ENCODE measurements around the gene RBP3. TPM values are rescaled to one million over a fixed set of nuclear protein-coding genes. Genes with fewer than 3 reads are reported as not detected.

RBP3 gene
- total RNA-seq, 1 donor from 2014 or later, result not detected

DNA sequence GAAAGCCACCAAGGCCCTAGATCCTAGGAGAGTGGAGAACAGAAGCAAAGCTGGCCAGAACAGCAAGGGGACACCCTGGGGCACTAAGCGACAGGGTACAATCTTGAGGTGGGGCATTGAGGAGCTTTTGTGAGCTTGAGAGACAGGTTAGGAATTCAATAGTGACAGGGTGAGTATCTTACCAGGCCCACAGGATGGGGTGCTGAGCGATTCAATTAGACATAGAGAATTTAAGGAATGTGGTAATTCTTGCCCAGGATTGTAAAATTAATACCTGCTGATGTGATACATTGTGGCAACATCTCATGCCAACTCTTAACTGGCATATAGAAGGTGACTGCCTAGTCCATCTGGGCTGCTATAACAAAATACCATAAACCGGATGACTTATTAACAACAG, 14.0 kb downstream of the RBP3 start:
- intact Hi-C loops (cut with micrococcal nuclease), result no loop called here
- H3K9me3 Mint-ChIP-seq, result no peaks in the 10 kb centered on the region
- H3K27me3 Mint-ChIP-seq, result peaks cover 2% of the 10 kb centered on the region
- no peaks in the 10 kb centered on the region for H3K4me1 Mint-ChIP-seq
- no peak for DNase-seq
- no peaks in the 10 kb centered on the region for H3K36me3 Mint-ChIP-seq (ENCODE audit: low read depth)
- no peak overlapping the region for H3K27ac Mint-ChIP-seq
- H3K4me3 Mint-ChIP-seq, result no peak overlapping the region

DNA sequence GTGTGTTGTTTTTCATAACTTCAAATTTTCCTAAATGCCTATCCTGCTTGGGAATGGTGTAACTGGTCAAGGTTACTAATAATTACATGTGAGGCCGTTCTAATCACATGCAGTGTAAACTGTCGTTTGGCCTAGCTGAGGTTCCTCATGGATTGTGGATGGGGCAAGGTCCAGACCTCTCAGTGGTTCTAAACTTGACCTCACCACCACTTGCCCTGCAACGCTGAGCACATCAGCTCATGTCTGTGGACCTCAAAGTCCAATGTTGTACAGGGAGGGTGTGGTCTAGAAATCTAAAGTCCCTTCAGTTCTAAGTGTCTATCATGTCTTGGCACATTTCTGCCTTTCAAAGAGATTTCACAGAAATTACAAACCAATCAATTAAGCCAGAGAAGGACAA, 15.6 kb downstream of the RBP3 start:
- no peak for DNase-seq
- Mint-ChIP-seq H3K36me3 (ENCODE audit: low read depth) (no peaks in the 10 kb centered on the region), H3K27ac (no peak overlapping the region), H3K9me3 (no peaks in the 10 kb centered on the region), H3K27me3 (peaks cover 2% of the 10 kb centered on the region), H3K4me1 (no peaks in the 10 kb centered on the region), H3K4me3 (no peak overlapping the region)
- intact Hi-C loops (cut with micrococcal nuclease), result no loop called here

DNA sequence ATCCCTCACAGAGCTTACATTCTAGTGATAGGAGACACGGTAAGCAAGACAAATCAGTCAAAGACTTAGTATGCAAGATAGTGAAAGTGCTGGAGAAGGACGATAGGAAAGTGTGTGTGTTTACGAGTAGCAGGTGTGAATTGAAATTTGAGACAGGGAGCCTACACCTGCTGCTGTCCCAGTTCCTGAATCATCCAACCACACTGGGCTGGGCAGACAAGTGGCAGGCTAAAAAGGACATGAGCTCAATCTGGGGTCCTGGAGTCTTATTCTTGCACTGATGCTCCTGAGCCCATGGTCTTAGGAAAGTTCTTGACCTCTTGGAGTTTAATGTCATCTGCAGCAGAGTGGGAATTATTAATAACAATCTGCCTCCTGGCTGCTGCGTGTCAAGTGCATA, 16.2 kb downstream of the RBP3 start:
- H3K4me3 Mint-ChIP-seq, result no peak overlapping the region
- H3K9me3 Mint-ChIP-seq, result no peaks in the 10 kb centered on the region
- H3K36me3 Mint-ChIP-seq (ENCODE audit: low read depth), result no peaks in the 10 kb centered on the region
- no peak for DNase-seq
- H3K27ac Mint-ChIP-seq, result no peak overlapping the region
- intact Hi-C loops (cut with micrococcal nuclease), result no loop called here
- H3K4me1 Mint-ChIP-seq, result no peaks in the 10 kb centered on the region
- H3K27me3 Mint-ChIP-seq, result peaks cover 2% of the 10 kb centered on the region

GRCh38 chr10:47364911-47365310, 16.7 kb downstream of the RBP3 start:
- Mint-ChIP-seq H3K36me3 (ENCODE audit: low read depth) (no peaks in the 10 kb centered on the region), H3K27me3 (peaks cover 2% of the 10 kb centered on the region), H3K9me3 (no peaks in the 10 kb centered on the region), H3K27ac (no peak overlapping the region), H3K4me3 (no peak overlapping the region), H3K4me1 (no peaks in the 10 kb centered on the region)
- intact Hi-C loops (cut with micrococcal nuclease), result no loop called here
- DNase-seq, result no peak

GRCh38 chr10:47365431-47366180, 17.4 kb downstream of the RBP3 start:
- no peak for DNase-seq
- no peaks in the 10 kb centered on the region for H3K9me3 Mint-ChIP-seq
- no peak overlapping the region for H3K27ac Mint-ChIP-seq
- peaks cover 2% of the 10 kb centered on the region for H3K27me3 Mint-ChIP-seq
- no peak overlapping the region for H3K4me3 Mint-ChIP-seq
- no peaks in the 10 kb centered on the region for H3K4me1 Mint-ChIP-seq
- intact Hi-C loops (cut with micrococcal nuclease), result no loop called here
- H3K36me3 Mint-ChIP-seq (ENCODE audit: low read depth), result no peaks in the 10 kb centered on the region

GRCh38 chr10:47366181-47366631, 18.0 kb downstream of the RBP3 start:
- H3K27me3 Mint-ChIP-seq, result peaks cover 2% of the 10 kb centered on the region
- intact Hi-C loops (cut with micrococcal nuclease), result no loop called here
- H3K36me3 Mint-ChIP-seq (ENCODE audit: low read depth), result no peaks in the 10 kb centered on the region
- no peak overlapping the region for H3K27ac Mint-ChIP-seq
- no peak overlapping the region for H3K4me3 Mint-ChIP-seq
- DNase-seq, result no peak
- no peaks in the 10 kb centered on the region for H3K4me1 Mint-ChIP-seq
- no peaks in the 10 kb centered on the region for H3K9me3 Mint-ChIP-seq

DNA sequence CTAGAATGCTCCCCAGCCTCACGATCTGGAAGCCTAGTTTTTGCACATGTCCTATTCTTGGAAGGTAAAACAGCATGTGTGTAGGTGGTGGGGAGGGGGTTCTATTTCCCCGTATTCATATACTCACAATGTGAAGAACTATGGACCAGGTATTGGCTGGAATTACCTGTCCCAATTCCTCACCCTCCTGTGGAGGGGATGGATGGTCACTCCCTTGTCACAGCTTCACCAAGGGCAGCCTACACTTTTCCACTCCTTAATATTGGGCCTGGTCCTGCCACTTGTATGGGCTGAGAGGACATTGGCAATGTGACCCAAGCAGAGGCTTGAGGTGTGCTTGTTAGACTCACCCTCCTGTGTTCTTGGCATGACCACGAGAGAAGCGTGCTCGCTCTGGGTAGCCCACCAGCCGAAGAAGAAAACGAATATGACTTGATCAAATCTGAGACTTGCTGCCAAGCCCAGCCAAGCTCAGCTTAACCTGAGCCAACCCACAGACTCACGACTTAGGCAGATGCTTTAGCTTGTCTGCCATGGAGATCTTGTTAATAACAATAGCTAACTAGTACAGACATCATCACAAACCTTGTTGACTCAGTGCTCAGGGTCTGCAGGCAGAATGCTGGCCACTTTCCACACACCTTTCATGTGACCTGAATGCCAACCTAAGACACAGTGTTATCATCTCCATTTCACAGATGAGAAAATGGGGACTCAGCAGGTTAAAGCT, 18.7 kb downstream of the RBP3 start:
- Mint-ChIP-seq H3K4me1 (no peaks in the 10 kb centered on the region), H3K27me3 (peaks cover 2% of the 10 kb centered on the region), H3K36me3 (ENCODE audit: low read depth) (no peaks in the 10 kb centered on the region), H3K27ac (no peak overlapping the region), H3K4me3 (no peak overlapping the region), H3K9me3 (no peaks in the 10 kb centered on the region)
- intact Hi-C loops (cut with micrococcal nuclease), result no loop called here
- DNase-seq, result no peak

GRCh38 chr10:47367646-47368045, 19.5 kb downstream of the RBP3 start:
- H3K27me3 Mint-ChIP-seq, result peaks cover 2% of the 10 kb centered on the region
- H3K9me3 Mint-ChIP-seq, result no peaks in the 10 kb centered on the region
- intact Hi-C loops (cut with micrococcal nuclease), result no loop called here
- peaks cover 2% of the 10 kb centered on the region for H3K4me1 Mint-ChIP-seq
- H3K27ac Mint-ChIP-seq, result no peak overlapping the region
- no peak for DNase-seq
- no peaks in the 10 kb centered on the region for H3K36me3 Mint-ChIP-seq (ENCODE audit: low read depth)
- H3K4me3 Mint-ChIP-seq, result no peak overlapping the region

GRCh38 chr10:47368431-47369180, 20.4 kb downstream of the RBP3 start:
- Mint-ChIP-seq H3K27me3 (peaks cover 2% of the 10 kb centered on the region), H3K36me3 (ENCODE audit: low read depth) (no peaks in the 10 kb centered on the region), H3K27ac (no peak overlapping the region), H3K9me3 (no peaks in the 10 kb centered on the region), H3K4me1 (peaks cover 5% of the 10 kb centered on the region), H3K4me3 (no peak overlapping the region)
- intact Hi-C loops (cut with micrococcal nuclease), result no loop called here
- no peak for DNase-seq

DNA sequence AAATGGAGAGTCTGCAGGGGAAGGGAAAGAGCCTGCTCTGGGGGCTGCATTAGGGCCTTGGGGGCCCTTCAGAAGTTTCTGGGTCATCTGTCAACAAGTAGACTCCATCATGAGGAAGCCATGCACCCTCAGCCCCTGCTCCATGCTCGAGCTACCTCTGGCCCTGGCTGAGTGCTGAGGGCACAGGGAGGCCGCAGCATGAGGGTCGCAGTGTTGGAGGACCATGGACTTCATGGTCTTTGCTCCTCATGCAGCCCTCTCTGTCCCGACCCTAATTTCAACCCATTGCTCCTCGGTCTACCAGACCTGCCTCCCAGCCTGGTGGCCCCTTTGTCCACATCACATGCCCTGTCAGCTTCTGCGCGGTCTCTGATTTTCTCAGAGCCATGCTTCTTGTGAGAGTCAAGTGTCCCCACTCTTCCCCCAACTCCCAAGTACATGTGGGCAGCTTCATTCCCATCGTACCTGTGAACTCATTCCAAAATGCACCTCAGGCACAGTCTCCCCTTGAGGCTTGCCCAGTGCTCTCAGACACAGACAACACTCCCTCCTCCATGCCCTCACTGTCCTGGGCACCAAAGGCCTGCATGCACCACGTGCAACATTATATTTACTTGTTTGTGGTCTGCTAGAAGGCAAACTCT, 21.2 kb downstream of the RBP3 start:
- no peaks in the 10 kb centered on the region for H3K9me3 Mint-ChIP-seq

DNA sequence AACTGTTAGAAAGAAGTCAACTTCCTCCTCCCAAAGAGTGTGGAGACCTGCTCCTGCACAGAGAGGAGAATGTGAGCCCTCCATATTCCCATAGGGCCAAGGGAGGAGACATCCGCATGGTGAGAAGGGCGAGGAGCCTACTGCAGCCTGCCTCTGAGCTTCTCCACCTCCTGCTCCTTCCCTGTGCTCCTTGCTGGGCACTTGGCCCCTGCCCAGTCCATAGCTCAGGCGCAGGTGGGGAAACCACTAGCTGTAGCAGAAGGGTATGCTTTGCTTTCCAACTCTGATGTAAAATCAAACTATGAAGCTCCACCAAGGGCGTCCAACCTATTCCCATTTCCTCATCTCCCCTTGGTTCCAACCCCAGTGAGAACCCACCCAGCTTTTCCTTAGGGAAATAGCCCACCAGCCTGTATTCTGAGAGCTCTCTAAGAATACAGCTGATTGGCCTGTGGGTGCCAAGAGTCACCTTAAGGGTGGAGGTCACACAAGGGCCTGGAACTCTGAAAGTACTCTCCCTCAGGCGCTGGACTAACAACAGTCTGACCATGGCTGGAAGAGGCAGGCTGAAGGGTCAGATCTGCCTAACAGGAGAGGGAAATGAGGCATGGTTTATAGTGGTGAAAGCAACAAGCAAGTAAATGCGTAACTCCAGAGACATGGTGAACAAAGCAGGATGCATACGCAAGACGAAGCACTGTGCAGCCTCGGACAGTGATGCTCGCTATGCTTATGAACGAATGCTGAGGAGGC, 22.0 kb downstream of the RBP3 start:
- Mint-ChIP-seq H3K36me3 (ENCODE audit: low read depth) (no peaks in the 10 kb centered on the region), H3K9me3 (no peaks in the 10 kb centered on the region), H3K27me3 (peaks cover 2% of the 10 kb centered on the region), H3K4me3 (no peak overlapping the region), H3K27ac (no peak overlapping the region), H3K4me1 (peaks cover 5% of the 10 kb centered on the region)
- DNase-seq, result no peak
- intact Hi-C loops (cut with micrococcal nuclease), result no loop called here

More for the DNA sequence above, 21.2 kb downstream of the RBP3 start:
- no peak for DNase-seq
- Mint-ChIP-seq H3K36me3 (ENCODE audit: low read depth) (no peaks in the 10 kb centered on the region), H3K4me3 (no peak overlapping the region), H3K27me3 (peaks cover 2% of the 10 kb centered on the region), H3K4me1 (peaks cover 5% of the 10 kb centered on the region), H3K27ac (no peak overlapping the region)
- intact Hi-C loops (cut with micrococcal nuclease), result no loop called here

DNA sequence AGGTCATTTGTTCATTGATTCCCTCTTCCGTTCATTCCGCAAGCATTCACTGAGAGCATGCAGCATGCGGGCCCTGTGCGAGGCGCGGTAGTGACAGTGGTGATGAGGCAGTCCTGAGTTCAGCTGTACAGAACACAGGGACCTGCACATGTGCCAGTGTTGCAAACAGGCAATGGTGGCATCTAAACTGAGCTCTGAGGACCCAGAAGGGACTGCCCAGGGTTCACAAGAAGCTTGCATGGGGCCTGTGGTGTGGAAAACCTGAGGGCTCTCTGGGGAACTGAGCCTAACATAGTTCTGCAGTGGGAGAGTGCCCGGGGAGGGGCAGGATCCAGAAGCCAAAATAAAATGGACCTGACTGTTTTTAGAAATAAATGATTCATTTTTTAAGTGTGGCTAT, 22.7 kb downstream of the RBP3 start:
- no peak for DNase-seq
- Mint-ChIP-seq H3K4me1 (peaks cover 5% of the 10 kb centered on the region), H3K36me3 (ENCODE audit: low read depth) (no peaks in the 10 kb centered on the region), H3K27ac (no peak overlapping the region), H3K27me3 (peaks cover 6% of the 10 kb centered on the region), H3K9me3 (no peaks in the 10 kb centered on the region), H3K4me3 (no peak overlapping the region)
- intact Hi-C loops (cut with micrococcal nuclease), result no loop called here
